ENCODE measurements around the gene DNAH2.

DNAH2 gene

DNA sequence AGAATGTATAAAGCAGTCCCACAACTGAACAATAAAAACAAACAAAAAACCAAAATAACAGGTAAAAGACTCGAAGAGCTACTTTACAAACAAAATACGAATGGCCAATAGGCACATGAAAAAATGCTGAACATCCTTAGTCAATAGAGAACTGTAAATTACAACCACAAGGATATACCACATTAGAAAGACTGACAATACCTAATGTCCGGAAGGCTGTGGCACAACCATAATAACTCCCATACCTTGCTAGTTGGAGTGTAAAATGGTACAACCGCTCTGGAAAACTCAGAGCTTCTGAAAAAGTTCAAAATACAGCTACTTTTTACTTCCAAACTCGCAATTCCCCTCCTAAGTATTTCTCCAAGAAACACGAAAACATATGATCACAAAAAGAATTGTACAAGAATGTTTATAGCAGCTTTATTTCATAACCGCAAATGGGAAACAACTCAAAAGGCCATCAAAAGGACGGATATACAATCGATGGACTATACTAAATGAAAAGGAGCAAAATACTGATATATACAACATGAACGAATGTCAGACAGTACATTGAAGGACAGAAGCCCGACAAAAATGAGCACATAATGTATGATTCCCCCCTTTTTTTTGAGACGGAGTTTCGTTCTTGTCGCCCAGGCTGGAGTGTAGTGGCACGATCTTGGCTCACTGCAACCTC is 32.6 kb upstream of the DNAH2 start:
- Histone ChIP-seq H3K27ac (ENCODE audit: low read depth, low read length) (no peak overlapping the region), H3K9me3 (ENCODE audit: insufficient read depth, low read length) (no peaks in the 10 kb centered on the region)

DNA sequence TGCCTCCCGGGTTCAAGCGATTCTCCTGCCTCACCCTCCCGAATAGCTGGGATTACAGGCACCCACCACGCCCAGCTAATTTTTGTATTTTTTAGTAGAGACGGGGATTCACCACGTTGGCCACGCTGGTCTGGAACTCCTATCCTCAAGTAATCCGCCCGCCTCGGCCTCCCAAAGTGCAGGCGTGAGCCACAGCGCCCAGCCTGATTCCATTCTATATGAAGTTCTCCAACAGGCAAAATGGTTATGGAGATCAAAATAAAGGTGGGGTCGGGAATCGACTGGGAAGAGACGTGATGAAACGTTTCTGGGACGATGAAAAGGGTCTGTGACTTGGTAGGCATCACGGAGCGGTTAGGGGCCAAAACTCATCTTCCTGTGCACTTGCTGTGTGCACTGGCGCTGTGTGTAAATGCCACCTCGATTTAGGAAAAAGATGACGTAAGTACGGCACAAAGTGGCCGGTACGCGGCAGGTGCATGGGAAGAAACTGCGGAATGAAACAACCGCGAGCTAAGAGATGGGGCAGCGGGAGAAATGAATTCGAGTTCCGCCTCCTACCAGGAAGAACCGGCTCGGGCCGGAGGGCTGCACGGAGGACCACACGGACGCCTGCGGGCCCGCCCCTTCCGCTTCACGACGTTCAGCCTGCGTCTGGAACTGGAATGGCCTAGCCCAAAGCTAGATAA is 31.9 kb upstream of the DNAH2 start:
- Histone ChIP-seq H3F3A (ENCODE audit: insufficient read depth) (peaks cover 15% of the 10 kb centered on the region), H3K4me3 (ENCODE audit: insufficient read depth, low read length, poor library complexity, severe bottlenecking) (peak overlapping the region; percentile 86), H3K9me2 (replicated peaks; ENCODE audit: insufficient read depth, low read length) (no peaks in the 10 kb centered on the region), H3K27ac (ENCODE audit: low read depth, low read length) (peak overlapping the region; percentile 84), H3K27me3 (ENCODE audit: low read length) (no peaks in the 10 kb centered on the region), H4K20me1 (ENCODE audit: low read depth, low read length) (peaks cover 26% of the 10 kb centered on the region), H3K9me3 (ENCODE audit: insufficient read depth, low read length) (no peaks in the 10 kb centered on the region), H3K36me3 (ENCODE audit: low read length) (peaks cover 18% of the 10 kb centered on the region), H3K4me2 (ENCODE audit: low read depth, low read length, poor library complexity, severe bottlenecking) (peak overlapping the region; percentile 78), H3K79me2 (ENCODE audit: insufficient read depth, low read length) (peaks cover 70% of the 10 kb centered on the region), H2AFZ (ENCODE audit: low read depth, low read length, severe bottlenecking) (no peak overlapping the region), H3K9ac (ENCODE audit: low read length) (peak overlapping the region; percentile 87)
- TF ChIP-seq, protein P1, sequence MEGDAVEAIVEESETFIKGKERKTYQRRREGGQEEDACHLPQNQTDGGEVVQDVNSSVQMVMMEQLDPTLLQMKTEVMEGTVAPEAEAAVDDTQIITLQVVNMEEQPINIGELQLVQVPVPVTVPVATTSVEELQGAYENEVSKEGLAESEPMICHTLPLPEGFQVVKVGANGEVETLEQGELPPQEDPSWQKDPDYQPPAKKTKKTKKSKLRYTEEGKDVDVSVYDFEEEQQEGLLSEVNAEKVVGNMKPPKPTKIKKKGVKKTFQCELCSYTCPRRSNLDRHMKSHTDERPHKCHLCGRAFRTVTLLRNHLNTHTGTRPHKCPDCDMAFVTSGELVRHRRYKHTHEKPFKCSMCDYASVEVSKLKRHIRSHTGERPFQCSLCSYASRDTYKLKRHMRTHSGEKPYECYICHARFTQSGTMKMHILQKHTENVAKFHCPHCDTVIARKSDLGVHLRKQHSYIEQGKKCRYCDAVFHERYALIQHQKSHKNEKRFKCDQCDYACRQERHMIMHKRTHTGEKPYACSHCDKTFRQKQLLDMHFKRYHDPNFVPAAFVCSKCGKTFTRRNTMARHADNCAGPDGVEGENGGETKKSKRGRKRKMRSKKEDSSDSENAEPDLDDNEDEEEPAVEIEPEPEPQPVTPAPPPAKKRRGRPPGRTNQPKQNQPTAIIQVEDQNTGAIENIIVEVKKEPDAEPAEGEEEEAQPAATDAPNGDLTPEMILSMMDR (IDR thresholded peaks at IDR 0.05; ENCODE audit: insufficient read depth, low read length, poor library complexity, severe bottlenecking) = no peak
- no peak for TF ChIP-seq EZH2phosphoT487 (conservative IDR thresholded peaks at IDR 0.05; ENCODE audit: low read length)

More for the DNA sequence above, 32.6 kb upstream of the DNAH2 start:
- no peak overlapping the region for H2AFZ ChIP-seq (ENCODE audit: low read depth, low read length, severe bottlenecking)
- H3K36me3 ChIP-seq (ENCODE audit: low read length) = peaks cover 18% of the 10 kb centered on the region
- H3K27me3 ChIP-seq (ENCODE audit: low read length) = no peaks in the 10 kb centered on the region
- H3K9ac ChIP-seq (ENCODE audit: low read length) = peak overlapping the region; percentile 87
- H3F3A ChIP-seq (ENCODE audit: insufficient read depth) = peaks cover 15% of the 10 kb centered on the region
- peaks cover 75% of the 10 kb centered on the region for H3K79me2 ChIP-seq (ENCODE audit: insufficient read depth, low read length)
- peaks cover 26% of the 10 kb centered on the region for H4K20me1 ChIP-seq (ENCODE audit: low read depth, low read length)
- no peaks in the 10 kb centered on the region for H3K9me2 ChIP-seq (replicated peaks; ENCODE audit: insufficient read depth, low read length)
- H3K4me3 ChIP-seq (ENCODE audit: insufficient read depth, low read length, poor library complexity, severe bottlenecking) = peak overlapping the region; percentile 86
- no peak for TF ChIP-seq EZH2phosphoT487 (conservative IDR thresholded peaks at IDR 0.05; ENCODE audit: low read length)
- TF ChIP-seq, protein P1 (IDR thresholded peaks at IDR 0.05; ENCODE audit: insufficient read depth, low read length, poor library complexity, severe bottlenecking) = no peak
- peak overlapping the region; percentile 78 for H3K4me2 ChIP-seq (ENCODE audit: low read depth, low read length, poor library complexity, severe bottlenecking)

DNA sequence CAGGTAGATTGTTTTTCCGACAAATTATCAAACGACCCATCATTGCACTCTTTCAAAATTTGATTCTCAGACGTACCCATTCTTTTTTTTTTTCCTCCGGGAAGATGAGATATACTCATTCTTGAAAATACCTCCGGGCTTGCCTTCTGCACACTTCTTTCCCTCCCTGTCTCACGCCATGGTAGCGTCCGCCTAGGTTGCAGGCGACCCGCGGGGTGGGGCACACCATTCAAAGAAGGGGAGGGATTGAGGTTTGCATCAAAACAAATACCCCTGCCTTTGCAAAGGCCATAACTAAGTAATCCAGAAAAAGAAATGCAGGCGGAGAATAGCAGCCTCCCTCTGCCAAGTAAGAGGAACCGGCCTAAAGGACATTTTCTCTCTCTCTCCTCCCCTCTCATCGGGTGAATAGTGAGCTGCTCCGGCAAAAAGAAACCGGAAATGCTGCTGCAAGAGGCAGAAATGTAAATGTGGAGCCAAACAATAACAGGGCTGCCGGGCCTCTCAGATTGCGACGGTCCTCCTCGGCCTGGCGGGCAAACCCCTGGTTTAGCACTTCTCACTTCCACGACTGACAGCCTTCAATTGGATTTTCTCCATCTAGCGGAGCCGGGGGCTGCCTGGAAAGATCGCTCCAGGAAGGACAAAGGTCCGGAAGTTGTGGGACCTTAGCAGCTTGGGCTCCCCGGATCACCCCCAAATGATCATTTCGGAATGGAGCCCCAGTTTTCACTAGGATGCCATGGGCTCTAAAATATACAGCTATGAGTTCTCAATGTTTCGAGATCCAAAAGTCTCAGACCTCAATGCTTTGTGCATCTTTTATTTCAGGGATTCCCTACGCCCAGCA is 31.1 kb upstream of the DNAH2 start:
- H3K36me3 ChIP-seq (ENCODE audit: low read length) = peaks cover 18% of the 10 kb centered on the region
- TF ChIP-seq, protein P1 (IDR thresholded peaks at IDR 0.05; ENCODE audit: insufficient read depth, low read length, poor library complexity, severe bottlenecking) = no peak
- TF ChIP-seq EZH2phosphoT487 (conservative IDR thresholded peaks at IDR 0.05; ENCODE audit: low read length) = no peak
- H3K4me2 ChIP-seq (ENCODE audit: low read depth, low read length, poor library complexity, severe bottlenecking) = peak overlapping the region; percentile 78

More for the DNA sequence above, 31.1 kb upstream of the DNAH2 start:
- no peaks in the 10 kb centered on the region for H3K9me3 ChIP-seq (ENCODE audit: insufficient read depth, low read length)
- H3F3A ChIP-seq (ENCODE audit: insufficient read depth) = peaks cover 15% of the 10 kb centered on the region
- H3K9ac ChIP-seq (ENCODE audit: low read length) = peak overlapping the region; percentile 87
- H3K4me3 ChIP-seq (ENCODE audit: insufficient read depth, low read length, poor library complexity, severe bottlenecking) = peak overlapping the region; percentile 86
- H3K27ac ChIP-seq (ENCODE audit: low read depth, low read length) = peak overlapping the region; percentile 84
- no peaks in the 10 kb centered on the region for H3K9me2 ChIP-seq (replicated peaks; ENCODE audit: insufficient read depth, low read length)
- no peaks in the 10 kb centered on the region for H3K27me3 ChIP-seq (ENCODE audit: low read length)
- H3K79me2 ChIP-seq (ENCODE audit: insufficient read depth, low read length) = peaks cover 65% of the 10 kb centered on the region
- H2AFZ ChIP-seq (ENCODE audit: low read depth, low read length, severe bottlenecking) = no peak overlapping the region
- peaks cover 26% of the 10 kb centered on the region for H4K20me1 ChIP-seq (ENCODE audit: low read depth, low read length)

Measured in SU-DHL-6 (cell line).